ENCODE results near the gene PRELID3B.

Gene PRELID3B

DNA sequence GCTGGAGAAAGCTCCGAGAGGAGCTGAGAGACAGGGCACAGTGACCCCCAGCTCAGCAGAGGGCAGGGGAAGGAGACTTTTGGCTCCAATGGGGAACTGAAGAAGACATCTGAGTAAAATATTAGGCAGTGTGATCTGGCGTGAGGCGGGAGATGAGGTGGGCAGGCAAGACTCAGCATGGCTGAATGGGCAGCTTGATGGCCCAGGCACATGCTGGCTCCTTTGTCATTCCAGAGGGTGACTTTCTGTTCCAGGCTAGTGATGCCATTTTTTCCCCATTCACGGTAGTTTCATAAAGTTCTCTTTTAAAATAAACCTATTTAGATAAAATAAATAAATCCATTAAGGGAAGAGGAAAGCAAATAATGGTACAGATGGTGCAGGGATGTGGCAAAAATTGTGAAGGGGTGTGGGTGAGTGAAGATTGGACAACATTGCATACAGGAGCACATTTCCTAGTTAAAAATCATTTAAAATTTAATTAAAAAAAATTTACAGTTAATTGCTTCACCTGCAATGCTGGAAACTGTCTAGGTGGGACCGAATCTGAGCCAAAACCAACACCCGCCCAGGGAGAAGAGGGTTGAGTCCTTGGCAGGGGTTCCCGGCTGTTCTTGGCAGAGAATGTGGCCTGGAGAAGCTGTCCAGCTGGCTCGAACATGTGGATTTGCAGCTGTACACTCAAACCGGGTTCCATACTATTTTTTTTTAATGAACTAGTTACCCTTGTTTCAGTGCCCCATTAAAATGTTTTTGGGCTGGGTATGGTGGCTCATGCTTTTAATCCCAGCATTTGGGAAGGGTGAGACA lies 41.7 kb upstream of the PRELID3B start:
- no peak overlapping the region for H3K27ac ChIP-seq (ENCODE audit: low read depth, low read length, poor library complexity, severe bottlenecking)
- H3K9me3 ChIP-seq (ENCODE audit: low read length): no peaks in the 10 kb centered on the region
- H3K9me2 ChIP-seq (ENCODE audit: low read depth, low read length): no peaks in the 10 kb centered on the region
- H3K9ac ChIP-seq (ENCODE audit: low read length): no peak overlapping the region
- TF ChIP-seq CTCF (IDR thresholded peaks at IDR 0.05; ENCODE audit: low read length): no peak
- no peak for TF ChIP-seq EZH2 (IDR thresholded peaks at IDR 0.05; ENCODE audit: borderline replicate concordance, low read length)
- no peaks in the 10 kb centered on the region for H3K4me1 ChIP-seq (ENCODE audit: insufficient read depth, low read length, severe bottlenecking)
- no peaks in the 10 kb centered on the region for H3K27me3 ChIP-seq (ENCODE audit: insufficient read depth, low read length)
- H2AFZ ChIP-seq (ENCODE audit: low read length): no peak overlapping the region
- no peaks in the 10 kb centered on the region for H3F3A ChIP-seq (ENCODE audit: insufficient read depth, low read length)
- no peaks in the 10 kb centered on the region for H4K20me1 ChIP-seq (ENCODE audit: insufficient read depth, low read length)
- H3K36me3 ChIP-seq (ENCODE audit: insufficient read depth, low read length): no peaks in the 10 kb centered on the region
- H3K79me2 ChIP-seq (ENCODE audit: insufficient read depth, low read length): no peaks in the 10 kb centered on the region
- H3K4me2 ChIP-seq (ENCODE audit: low read length): no peak overlapping the region
- no peak overlapping the region for H3K4me3 ChIP-seq (ENCODE audit: low read depth, low read length, poor library complexity, severe bottlenecking)

- Histone ChIP-seq H3K9me3 (ENCODE audit: low read length) (no peaks in the 10 kb centered on the region), H3K9me2 (ENCODE audit: low read depth, low read length) (no peaks in the 10 kb centered on the region), H3K4me1 (ENCODE audit: insufficient read depth, low read length, severe bottlenecking) (no peaks in the 10 kb centered on the region), H3K27me3 (ENCODE audit: insufficient read depth, low read length) (no peaks in the 10 kb centered on the region), H4K20me1 (ENCODE audit: insufficient read depth, low read length) (no peaks in the 10 kb centered on the region), H3F3A (ENCODE audit: insufficient read depth, low read length) (no peaks in the 10 kb centered on the region), H3K4me2 (ENCODE audit: low read length) (no peak overlapping the region), H3K4me3 (ENCODE audit: low read depth, low read length, poor library complexity, severe bottlenecking) (no peak overlapping the region), H2AFZ (ENCODE audit: low read length) (no peak overlapping the region), H3K27ac (ENCODE audit: low read depth, low read length, poor library complexity, severe bottlenecking) (no peak overlapping the region), H3K36me3 (ENCODE audit: insufficient read depth, low read length) (no peaks in the 10 kb centered on the region), H3K9ac (ENCODE audit: low read length) (no peak overlapping the region), H3K79me2 (ENCODE audit: insufficient read depth, low read length) (no peaks in the 10 kb centered on the region)
- no peak for TF ChIP-seq CTCF (IDR thresholded peaks at IDR 0.05; ENCODE audit: low read length)
These were observed 40.4 kb upstream of the PRELID3B start for GRCh38 chr20:59082981-59083380.

DNA sequence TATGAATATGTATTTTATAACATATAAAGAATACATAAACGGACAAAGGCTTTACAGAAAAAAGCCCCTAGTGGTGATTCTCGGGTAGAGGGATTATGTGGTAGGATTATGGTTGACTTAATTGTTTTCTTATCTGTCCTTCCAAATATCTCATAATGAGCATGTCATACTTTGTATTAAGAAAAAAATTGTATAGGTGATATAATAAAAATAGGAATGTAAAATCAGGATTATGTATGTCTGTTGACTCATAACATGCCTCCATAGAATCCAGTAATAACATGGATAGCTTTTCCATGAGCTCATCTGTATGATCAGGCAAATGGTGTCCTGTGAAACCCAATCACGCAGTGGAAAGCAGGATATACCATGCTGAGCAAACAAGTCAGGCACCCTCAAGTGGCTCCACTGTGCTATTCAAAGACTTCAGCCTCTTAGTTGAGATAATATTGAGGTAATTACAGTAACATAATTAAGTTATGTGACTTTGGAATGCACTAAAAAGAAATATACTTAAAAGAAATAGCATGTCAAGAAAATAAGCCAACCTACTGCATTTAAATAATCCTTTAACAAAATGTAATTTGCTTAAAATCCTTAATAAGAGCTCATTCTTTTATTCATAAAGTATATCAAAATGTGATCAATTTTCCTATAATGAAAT lies 39.6 kb upstream of the PRELID3B start:
- no peak overlapping the region for H3K4me2 ChIP-seq (ENCODE audit: low read length)
- no peak overlapping the region for H3K27ac ChIP-seq (ENCODE audit: low read depth, low read length, poor library complexity, severe bottlenecking)
- H3K27me3 ChIP-seq (ENCODE audit: insufficient read depth, low read length): no peaks in the 10 kb centered on the region

More for the DNA sequence above, 39.6 kb upstream of the PRELID3B start:
- no peak overlapping the region for H3K9ac ChIP-seq (ENCODE audit: low read length)
- H4K20me1 ChIP-seq (ENCODE audit: insufficient read depth, low read length): no peaks in the 10 kb centered on the region
- no peak overlapping the region for H3K4me3 ChIP-seq (ENCODE audit: low read depth, low read length, poor library complexity, severe bottlenecking)
- H3K79me2 ChIP-seq (ENCODE audit: insufficient read depth, low read length): no peaks in the 10 kb centered on the region
- no peaks in the 10 kb centered on the region for H3F3A ChIP-seq (ENCODE audit: insufficient read depth, low read length)
- no peaks in the 10 kb centered on the region for H3K36me3 ChIP-seq (ENCODE audit: insufficient read depth, low read length)
- H3K4me1 ChIP-seq (ENCODE audit: insufficient read depth, low read length, severe bottlenecking): no peaks in the 10 kb centered on the region
- no peaks in the 10 kb centered on the region for H3K9me3 ChIP-seq (ENCODE audit: low read length)
- peak; percentile 39 for TF ChIP-seq CTCF (IDR thresholded peaks at IDR 0.05; ENCODE audit: low read length)
- no peak for TF ChIP-seq EZH2 (IDR thresholded peaks at IDR 0.05; ENCODE audit: borderline replicate concordance, low read length)
- no peaks in the 10 kb centered on the region for H3K9me2 ChIP-seq (ENCODE audit: low read depth, low read length)
- no peak overlapping the region for H2AFZ ChIP-seq (ENCODE audit: low read length)
